ENCODE data around the gene ARRB2.

ARRB2 gene

DNA sequence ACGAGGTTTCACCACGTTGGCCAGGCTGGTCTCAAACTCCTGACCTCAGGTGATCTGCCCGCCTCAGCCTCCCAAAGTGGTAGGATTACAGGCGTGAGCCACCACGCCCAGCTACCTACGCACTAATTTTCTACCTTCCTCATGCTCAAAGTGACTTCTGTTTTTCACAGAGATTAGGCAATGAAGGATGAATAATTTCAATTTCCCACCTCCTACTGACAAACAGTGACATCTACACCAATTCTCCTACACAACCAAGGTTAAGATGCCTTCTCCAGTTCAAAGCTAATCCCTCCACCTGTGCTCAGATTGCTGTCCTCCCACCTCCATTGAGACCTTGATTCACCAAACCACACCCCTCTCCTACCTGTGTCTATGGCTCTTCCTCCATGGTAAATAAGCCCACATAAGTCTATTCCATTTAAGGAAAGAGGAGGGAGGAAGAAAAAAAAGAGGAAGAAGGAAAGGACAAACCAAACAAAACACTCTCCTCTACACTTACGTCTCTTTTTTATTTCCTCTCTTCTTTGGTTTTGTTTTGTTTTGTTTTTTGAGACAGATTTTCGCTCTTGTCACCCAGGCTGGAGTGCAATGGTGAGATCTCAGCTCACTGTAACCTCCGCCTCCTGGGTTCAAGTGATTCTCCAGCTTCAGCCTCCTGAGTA, 15.3 kb downstream of the ARRB2 start:
- DNase-seq (ENCODE audit: low read depth): no peak

DNA sequence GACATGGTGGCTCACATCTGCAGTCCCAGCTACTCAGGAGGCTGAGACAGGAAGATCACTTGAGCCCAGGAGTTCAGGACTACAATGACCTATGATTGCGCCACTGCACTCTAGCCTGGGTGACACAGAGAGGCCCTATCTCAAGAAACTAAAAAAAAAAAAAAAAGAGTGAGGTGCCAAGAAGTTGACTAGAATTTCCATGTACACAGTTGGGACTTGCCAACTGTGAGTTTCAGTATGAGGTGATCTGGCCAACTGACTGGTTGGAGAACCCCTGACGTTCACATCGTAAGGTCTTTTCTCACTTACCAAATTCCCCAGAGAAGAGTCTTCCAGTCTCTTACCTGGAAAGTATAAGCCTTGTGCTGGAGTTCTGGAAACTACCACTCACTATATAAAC, 17.7 kb downstream of the ARRB2 start:
- DNase-seq (ENCODE audit: low read depth): no peak

DNA sequence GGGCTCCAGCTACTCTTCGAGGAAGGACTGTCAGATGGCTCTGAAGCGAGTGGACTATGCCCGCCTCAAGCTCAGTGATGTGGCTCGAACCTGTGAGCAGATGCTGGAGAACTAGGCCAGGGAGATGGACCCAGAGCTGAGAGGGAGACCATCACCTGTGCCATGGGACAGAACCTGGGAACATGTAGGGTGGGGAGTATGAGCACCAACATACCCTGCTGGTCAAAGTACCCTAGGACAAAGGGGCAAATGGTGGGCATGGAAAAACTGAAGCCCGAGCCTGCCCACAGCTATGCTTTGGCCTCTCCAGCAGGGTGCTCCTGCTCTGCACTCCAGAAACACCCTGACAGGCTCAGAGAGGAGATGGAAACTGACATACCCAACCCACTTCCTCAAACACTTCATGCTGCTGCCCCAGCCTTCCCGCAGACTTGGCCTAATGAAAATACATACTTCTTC, 22.7 kb downstream of the ARRB2 start:
- DNase-seq (ENCODE audit: low read depth): no peak

DNA sequence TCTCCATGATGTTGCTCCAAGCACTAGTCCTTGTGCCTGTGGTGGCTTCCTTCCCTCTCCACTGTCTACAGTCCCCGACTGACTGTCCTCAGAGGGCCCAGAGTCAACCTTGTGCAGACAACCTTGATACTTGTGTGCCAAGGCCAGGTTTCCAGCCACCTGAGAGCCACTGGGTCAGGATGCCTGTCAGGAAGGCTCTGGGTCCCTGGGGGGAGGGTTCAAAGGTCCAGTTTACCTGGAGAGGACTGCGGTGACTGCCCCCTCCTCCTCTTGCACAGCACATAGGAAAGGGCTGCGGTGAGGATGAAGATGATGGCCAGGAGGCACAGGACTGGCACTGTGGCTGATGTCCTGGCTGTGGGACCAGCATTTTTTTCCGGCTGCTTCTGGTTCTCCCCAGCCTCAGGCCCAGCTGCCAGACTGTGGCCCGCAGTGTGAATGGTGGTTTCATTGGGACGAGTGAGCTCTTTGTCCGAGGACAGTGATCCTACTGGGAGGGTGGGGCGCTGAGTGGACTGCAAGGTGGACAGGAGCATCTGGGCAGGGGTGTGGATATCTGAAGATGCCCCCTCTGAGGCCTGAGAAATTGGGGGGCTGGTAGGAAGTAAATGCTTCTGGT, 24.5 kb downstream of the ARRB2 start:
- DNase-seq (ENCODE audit: low read depth): no peak

DNA sequence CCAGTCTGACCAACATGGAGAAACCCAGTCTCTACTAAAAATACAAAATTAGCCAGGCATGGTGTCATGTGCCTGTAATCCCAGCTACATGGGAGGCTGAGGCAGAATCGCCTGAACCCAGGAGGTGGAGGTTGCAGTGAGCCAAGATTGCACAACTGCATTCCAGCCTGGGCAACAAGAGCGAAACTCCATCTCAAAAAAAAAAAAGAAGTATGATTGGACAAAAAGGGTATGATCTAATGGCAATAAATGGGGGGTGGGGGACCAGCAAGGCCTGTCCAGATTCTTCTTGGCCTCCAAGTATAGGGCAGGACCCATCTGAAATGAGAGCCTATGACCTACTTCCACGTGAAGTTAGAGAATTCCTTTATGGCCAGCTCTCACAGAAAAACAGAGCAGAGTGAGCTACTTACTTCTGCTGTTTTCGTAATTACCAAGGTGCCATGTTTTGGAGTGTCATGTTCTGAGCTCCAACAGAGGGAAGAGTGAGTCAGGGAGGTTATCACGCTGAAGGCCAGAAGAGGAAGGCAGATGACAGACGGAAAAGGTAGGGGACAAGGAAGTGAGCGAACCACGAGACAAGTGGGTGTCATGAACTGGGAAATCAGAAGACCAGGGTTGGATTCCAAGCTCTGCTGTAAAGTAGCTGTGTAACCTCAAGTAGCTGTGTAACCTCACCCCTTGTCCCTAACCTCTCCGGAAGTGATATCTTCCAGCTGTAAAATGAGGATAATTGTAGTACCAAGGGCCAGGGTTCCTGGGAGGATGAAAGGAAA, 25.6 kb downstream of the ARRB2 start:
- no peak for DNase-seq (ENCODE audit: low read depth)

DNA sequence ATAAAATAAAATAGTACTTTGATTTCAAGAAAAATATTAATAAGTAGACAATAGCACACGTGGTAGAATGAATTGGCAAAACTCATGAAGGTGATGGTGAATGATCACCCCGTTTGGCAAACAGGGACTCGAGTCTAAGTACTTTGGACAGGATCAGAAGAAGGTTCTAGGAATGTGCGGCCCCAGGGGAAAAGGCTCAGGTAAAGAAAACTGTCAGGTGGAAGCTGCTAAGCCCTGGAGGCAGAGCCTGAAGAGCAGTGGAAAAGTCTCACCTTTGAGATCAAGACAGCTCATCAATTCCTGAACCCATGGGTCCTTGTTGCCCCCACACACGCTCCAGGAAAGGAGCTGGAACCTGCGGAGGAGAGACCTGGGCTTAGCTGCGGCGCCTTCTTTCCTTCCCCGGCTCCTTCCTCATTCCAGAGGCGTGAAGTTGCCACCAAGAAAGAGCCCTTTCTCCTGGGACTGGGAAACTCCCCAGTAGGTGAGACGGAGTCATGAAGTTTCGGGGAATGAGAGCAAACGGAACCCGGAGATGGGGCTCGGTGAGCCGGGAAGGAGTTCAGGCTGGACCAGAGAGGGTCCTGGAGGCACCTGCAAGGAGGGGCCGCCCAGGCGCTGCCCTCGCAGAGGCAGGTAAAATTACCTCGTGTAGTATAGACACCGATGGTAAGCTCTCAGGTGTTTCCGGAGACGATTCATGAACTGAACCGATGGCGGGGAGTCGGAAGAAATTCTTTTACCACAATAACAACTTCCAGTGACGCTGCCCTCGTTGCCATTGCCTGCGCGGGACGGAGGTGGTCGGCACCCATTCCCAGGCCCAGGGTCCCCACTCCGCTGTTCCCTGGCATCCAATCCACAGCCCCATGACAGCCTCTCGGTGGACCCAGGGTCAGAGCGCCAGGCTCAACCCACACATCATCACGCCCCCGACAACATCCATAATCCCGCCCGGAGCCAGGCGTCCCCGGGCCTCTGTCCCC, 28.0 kb downstream of the ARRB2 start:
- no peak for DNase-seq (ENCODE audit: low read depth)

DNA sequence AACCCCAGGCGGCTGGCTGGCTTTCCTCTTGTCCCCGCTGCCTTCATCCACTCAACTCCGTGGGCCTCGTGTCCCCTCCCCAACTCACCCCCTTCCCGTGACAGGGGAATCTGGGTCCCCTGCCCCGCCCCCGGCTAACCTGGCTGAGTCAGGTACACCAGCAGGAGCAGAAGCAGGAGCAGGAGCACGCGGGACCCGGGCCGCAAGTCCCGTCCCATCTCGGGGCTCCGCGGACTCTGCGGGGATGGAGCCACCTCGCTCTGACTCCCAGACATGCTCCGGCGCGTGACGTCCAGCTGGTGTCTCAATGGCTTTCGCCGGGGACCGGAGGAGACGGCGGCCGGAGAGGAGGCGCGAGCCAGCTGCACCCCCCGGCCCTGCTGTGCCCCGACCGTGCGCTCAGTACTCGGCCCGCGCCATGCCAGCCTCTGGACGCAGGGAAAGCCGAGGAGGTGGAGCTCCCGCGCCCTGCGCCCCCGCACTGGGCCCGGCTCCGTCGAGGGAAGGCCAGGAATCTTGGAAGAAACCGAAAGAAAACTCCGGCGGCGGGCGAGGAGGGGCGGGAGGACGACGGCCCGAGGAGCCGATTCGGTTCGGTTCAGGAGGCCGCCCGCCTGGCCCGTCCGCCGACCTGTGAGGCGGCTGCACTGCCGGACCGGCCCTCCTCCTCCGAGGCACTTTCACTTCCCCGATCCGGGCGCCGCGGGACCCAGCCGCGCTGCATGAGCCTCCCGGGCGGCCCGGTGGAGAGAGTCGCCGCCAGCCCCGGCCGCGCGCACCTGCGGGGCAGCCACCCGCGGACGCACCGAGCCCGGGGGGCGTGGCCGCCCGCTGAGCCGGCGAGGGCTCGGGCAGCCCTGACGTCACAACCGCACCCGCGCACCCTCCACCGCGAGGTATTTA, 28.9 kb downstream of the ARRB2 start, which contains the start of the genes CXCL16 and ZMYND15:
Gene CXCL16, minus strand, starts transcription at position 807 of the 903 bp plus-strand sequence. Its CDS starts 589 bp downstream, at position 218.
Gene ZMYND15, plus strand, starts transcription at position 712 of the 903 bp plus-strand sequence. CDS start 716 bp downstream, outside the sequence.
- DNase-seq (ENCODE audit: low read depth): no peak

DNA sequence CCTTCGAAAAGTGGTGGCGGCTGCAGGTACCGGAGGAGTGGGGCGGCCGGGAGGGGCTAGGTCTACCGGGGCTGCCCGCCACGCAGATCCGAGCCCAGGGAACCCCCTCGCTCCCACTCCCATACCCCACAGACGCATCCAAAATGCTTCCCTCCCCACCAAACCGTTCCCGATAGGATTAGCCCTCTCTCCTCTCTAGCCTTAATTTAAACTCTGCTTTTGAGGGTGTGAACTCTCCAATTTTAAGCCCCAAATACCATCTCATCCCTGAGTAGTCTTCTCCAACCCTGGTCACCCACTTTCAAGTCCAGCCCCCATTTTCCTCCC, 29.6 kb downstream of the ARRB2 start:
- DNase-seq (ENCODE audit: low read depth): no peak

DNA sequence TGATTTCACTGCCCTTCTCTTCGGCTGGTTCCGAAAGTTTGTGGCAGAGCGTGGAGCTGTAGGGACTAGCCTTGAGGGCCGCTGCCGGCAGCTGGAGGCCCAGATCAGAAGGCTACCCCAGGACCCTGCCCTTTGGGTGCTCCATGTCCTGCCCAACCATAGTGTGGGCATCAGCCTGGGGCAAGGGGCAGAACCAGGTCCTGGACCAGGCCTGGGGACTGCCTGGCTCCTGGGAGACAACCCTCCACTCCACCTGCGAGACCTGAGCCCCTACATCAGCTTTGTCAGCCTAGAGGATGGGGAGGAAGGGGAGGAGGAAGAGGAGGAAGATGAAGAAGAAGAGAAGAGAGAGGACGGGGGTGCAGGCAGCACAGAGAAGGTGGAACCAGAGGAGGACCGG, 30.2 kb downstream of the ARRB2 start:
- DNase-seq (ENCODE audit: low read depth): no peak

DNA sequence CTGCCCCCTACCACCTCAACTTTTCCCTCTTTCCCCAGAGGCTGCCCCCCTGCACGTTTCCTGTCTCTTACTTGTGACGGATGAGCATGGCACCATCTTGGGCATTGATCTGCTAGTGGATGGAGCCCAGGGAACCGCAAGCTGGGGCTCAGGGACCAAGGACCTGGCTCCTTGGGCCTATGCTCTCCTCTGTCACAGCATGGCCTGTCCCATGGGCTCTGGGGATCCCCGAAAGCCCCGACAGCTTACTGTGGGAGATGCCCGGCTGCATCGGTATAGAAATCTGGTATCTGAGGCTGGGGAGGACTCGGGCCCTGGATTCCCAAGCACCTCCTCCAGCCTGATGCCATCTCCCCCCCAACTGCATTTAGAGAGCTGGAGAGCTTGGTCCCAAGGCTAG, 31.1 kb downstream of the ARRB2 start:
- DNase-seq (ENCODE audit: low read depth): no peak

DNA sequence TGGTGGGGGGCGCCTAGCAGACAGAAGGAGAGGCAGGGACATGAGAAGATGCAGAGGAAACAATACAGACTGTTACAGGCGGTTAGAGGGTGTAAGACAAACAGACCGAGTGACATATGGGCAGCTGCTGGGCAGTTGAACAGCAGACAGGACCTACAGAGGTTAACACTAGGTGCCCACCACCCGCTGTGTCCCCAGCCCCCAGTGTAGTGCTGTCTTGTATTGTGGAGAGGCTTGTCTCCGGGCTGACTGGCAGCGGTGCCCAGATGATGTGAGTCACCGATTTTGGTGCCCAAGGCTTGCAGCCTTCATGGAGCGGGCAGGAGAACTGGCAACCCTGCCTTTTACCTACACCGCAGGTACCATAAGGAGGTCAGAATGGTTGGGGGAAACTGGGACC, 31.7 kb downstream of the ARRB2 start:
- DNase-seq (ENCODE audit: low read depth): no peak

DNA sequence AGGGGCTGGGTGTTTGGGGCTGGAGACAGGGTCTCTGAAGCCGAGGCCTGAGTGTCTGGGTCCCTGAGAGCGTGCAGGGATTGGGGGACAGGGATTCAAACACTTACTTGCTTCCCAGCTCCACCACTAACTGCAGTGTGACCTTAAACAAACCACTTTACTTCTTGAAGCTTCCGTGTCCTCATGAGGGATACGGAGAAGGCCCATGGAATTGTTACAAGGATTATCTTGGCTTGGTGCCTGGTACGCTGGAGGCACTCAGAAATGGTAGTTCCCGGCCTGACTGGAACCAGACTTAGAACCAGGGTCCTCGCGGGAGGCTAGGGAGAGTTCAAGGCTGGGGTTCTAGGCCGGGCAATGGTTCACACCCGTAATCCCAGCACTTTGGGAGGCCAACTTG, 32.2 kb downstream of the ARRB2 start:
- DNase-seq (ENCODE audit: low read depth): no peak

DNA sequence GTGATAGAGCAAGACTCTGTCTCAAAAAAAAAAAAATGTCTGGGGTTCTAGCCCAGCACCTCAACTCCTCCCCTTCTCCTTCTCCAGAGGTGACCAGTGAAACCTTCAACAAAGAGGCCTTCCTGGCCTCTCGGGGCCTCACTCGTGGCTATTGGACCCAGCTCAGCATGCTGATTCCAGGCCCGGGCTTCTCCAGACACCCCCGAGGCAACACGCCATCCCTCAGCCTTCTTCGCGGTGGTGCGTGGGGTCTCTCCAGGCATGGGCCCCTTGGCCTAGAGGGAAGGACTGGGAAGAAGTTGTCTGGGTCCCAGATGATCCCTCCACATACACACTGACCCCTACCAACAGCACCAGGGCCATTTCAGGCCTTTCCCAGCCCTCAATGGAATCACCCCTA, 32.8 kb downstream of the ARRB2 start:
- no peak for DNase-seq (ENCODE audit: low read depth)

DNA sequence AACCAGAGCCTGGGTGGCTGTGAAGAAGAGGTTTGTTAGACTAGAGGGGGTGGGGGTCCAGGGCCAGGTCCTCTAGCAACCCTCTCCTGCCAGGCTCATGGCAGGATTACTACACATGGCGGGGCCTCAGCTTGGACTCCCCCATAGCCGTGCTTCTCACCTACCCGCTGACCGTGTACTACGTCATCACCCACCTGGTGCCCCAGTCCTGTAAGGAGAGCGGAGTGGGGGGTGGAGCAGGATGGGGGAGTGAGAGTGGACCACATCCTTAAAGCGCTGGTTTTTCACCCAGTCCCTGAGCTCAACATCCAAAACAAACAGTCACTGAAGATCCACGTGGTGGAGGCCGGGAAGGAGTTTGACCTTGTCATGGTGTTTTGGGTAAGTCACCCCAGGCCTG, 33.5 kb downstream of the ARRB2 start:
- DNase-seq (ENCODE audit: low read depth): no peak

DNA sequence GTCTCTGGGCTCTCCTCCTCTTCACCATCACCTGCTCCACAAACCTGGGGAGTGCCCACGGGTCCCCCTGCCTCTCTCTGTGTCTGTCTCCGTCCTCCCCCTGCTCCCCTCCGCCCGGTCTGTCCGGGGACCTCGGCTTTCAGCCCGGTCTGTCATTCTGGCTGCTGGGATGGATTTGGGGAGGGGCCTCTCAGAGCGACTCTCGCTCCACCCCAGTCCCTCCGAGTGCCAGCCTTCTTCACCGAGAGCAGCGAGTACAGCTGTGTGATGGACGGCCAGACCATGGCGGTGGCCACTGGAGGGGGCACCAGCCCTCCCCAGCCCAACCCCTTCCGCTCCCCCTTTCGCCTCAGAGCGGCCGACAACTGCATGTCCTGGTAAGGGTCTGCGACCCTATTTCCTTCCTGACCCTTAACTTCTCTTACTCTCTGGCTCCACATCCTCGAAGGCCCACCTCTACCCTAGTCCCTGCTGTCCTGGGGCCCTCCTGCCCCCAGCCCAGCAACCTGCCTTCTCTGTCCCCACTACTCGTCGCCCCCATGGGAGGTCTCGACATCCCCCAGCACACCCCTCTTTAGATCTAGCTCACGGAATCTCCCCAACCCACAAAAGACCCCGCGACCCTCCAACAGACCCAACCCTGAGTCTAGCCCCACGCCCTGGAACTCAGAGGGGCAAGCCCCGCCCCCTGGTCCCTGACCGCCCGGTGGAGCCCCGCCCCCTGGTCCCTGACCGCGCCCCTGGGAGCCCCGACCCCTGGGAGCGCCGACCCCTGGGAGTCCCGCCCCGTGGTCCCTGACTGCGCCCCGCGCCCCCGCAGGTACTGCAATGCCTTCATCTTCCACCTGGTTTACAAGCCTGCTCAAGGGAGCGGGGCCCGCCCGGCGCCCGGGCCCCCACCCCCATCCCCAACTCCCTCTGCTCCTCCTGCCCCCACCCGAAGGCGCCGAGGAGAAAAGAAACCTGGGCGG, 34.9 kb downstream of the ARRB2 start:
- no peak for DNase-seq (ENCODE audit: low read depth)

DNA sequence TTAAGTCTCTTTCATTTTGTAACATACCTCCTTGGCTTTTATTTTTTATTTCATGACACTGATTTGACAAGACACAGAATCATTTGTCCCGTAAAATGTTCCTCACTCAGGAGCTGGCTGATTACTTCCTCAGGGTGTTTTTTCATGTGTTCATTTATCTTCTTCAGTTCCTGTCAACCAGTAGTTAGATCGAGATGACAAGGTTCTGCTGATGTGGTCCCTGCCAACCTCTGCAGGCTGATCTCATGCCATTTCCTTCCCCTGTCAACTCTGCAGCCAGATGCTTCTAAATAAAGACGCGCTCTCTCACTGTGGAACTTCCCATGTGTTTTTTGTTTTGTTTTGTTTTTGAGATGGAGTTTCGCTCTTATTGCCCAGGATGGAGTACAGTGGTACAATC, 37.4 kb downstream of the ARRB2 start:
- DNase-seq (ENCODE audit: low read depth): no peak

DNA sequence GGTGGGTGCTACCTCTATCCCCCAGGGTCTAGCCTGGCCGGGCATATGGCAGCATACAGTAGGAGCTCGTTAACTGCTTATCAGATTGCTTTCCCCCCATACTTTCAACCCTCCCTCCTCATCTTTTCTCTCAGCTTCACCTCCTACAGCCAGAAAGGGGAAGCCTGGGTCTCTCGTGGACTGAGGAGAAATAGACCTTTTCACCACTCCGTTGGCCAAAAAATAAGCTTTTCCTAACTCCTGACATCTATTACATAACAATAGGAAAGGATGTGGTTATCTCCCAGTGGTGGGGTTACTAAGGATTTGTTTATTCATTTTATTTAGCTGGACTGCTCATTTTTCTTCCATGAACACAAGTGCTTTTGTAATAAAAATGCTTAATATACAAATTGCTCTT, 38.3 kb downstream of the ARRB2 start:
- no peak for DNase-seq (ENCODE audit: low read depth)

DNA sequence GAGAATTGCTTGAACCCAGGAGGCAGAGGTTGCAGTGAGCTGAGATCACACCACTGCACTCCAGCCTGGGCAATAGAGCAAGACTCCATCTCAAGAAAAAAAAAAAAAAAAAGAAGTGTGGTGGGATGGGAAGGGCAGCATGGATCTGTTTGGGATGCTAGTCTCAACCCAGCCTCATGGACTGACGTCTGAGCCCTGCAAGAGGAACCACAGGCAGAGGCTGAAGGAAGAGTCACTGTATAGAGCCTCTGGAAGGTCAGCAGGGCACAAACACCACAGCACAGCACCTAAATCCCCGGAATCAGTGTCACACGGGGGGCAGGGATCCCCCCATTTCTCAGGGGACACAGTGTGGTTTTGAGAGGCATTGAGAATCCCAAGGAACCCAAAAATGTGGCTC, 40.2 kb downstream of the ARRB2 start:
- no peak for DNase-seq (ENCODE audit: low read depth)

DNA sequence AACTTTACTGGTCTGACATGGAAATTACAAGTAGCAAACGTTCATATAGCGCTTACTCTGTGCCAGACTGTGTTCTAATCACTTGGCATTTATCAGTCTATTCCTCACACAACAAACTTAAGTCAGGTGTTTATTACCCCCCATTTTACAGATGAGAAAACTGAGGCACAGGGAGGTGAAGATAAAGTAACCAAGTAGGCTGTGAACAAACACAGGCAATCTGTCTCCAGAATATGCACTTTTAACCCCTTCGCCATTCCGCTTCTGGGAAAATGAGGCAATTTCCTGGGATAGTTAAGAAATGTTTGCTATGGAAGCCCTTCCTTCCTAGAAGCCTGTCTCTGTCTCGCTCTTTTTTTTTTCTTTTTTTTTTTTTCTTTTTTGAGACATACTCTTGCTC, 41.5 kb downstream of the ARRB2 start:
- DNase-seq (ENCODE audit: low read depth): no peak

DNA sequence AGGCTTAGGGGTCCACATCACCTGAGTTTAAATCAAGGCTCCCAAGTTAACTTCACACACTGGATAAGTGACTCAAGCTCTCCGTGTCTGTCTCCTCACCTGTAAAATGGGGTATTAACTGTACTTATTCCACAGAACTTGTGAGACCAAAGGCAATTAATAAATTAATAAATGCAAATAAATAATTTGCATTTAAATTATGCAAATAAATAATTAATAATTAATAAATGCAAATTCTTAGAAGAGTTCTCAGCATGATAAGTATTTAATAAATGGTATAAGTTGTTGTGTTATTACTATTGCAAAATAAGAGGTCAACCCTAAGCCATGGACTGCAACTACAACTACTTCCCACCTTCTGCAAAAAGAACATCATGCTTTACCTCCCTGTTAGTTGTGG, 43.0 kb downstream of the ARRB2 start:
- no peak for DNase-seq (ENCODE audit: low read depth)
